ENCODE measurements around the gene CEP55.

Gene CEP55

DNA sequence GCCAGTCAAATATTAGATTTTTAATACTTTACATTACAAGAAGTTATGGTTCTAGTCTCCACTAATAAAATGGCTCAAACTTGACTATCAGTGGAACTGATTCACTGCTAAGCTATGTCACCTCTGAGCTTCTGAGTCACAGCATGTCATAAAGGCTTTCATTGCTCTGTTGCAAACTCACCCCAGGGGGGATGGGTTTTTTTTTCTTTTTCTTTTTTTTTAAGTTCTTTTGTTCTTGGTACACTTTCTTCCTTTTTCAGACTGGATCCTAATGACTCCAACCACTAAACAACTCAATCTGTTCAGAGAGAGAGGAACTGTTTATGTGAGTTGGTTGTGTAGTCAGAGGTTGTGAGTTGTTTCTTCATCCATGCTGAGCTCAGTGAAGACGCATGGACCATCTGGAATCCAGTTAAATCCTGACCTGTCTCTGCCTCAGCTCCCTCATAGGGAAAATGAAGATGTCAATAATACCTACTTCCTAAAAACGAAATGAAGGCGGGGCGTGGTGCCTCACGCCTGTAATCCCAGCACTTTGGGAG is 25.2 kb upstream of the CEP55 start:
- no peak for DNase-seq

DNA sequence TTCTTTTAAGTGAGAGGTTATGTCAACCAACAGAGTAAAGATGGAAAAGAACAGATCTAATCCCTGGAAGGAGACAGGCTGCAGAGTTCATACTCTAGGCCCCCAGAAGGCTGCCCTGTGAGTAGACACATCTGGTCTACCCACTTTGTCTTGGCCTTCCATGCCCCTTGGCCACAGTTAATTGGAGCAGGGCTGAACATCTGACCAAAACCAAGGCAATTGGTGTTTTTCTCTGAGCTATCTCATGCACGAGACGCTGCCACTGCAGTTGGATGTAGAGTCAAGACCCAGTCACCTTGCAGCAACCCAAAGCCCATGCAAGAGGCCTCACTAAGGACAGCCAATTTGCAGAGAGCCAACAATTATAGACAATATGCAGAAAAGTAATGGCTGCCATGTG is 23.3 kb upstream of the CEP55 start:
- no peak for DNase-seq

DNA sequence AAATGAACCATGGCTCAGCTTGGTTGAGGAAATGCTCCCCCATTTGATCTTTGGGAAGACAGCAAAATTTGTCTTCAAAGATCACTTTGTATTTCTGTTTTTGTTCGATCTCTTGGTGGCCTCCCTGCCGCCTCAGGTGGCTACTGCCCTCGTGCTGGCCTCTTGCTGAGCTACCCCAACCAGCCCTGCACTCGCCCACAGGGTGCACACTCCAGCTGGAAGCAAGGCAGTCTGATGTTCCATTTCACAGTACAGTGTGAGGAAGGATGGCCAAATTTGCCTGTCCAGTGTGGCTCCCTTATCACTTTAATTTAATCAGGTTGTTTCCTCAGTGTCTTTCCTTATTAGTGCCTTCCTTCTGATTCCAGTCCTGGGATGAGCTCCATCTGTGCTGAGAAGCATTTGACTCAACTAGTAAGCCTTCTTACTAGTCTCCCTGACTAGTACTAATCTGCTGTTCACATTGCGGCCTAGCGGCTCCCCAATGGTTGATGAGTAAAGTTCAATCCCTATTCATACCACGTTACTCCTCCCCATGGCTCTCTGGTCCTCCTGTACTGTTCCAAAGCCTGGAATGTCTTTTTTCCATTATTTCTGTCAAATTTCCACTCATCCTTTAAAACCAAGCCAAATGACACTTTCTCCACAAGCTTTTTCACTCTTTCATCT is 22.5 kb upstream of the CEP55 start:
- no peak for DNase-seq

DNA sequence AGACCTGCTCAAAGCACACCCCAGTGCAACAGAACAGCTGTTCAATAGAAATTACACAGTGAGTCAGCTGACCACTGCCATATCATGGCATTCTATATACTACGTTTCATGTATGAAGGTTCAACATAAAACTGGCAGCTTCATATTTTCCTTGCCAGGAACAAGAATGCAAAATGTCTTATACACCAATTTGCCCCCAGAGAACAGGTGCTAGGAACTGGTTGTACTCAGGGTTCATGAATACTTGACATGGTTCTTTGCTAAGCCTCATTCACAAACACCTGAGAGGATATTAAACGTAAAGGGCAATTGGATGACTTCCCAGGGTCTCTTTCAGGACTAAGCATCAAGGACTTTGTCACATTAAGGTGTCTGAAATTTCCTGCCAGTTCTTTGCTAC is 21.2 kb upstream of the CEP55 start:
- DNase-seq: no peak

DNA sequence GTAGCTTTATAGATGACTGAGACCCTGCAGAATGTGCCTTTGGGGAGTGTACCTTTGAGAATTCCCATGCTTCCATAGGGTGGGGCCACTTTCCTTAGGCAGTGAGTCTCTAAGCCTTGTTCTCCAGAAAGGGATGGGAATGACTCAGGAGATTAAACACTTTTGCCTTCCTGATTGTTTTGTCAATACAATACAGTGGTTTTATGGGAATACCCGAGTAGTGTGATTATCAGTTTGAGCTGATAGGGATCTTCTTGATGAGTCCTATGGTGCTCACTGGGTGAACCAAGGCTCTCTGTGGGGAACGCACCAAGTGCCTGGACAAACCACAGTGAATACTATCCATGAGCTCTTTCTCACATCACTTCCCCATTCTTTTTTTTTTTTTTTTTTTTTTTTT is 20.5 kb upstream of the CEP55 start:
- DNase-seq: no peak

DNA sequence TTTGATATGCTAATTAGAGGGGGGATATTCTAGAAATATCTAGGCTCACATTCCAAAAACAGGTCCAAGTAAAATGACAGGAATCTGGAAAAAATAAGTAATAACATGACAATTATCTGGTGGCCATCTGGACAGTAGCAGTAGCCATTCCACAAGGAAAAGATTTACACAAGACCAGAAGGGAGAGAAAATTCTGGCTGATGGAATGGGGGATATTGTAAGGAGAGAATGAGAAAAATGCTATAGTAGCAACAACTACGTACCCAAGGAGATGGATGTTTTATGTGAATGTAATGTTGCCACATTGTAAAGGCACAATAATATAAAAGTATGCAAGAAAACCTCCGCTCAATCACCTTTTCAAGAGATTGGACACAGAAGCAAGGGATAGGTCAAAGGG is 19.7 kb upstream of the CEP55 start:
- no peak for DNase-seq

DNA sequence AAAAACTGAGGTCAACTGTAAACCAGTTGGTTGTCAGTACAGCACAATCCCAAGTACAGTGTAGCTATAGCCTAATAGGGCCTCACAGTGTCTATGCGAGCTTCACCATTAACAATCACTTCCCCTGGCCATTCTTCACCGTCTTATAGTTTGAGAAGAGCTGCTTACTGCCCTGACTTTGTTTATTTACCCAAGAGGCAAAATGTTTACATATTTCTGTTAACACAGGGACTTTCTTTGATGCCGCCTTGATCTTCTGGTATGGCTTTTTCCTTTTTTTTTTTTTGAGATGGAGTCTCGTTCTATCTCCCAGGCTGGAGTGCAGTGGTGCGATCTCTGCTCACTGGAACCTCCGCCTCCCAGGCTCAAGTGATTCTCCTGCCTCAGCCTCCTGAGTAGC is 17.5 kb upstream of the CEP55 start:
- DNase-seq: no peak

DNA sequence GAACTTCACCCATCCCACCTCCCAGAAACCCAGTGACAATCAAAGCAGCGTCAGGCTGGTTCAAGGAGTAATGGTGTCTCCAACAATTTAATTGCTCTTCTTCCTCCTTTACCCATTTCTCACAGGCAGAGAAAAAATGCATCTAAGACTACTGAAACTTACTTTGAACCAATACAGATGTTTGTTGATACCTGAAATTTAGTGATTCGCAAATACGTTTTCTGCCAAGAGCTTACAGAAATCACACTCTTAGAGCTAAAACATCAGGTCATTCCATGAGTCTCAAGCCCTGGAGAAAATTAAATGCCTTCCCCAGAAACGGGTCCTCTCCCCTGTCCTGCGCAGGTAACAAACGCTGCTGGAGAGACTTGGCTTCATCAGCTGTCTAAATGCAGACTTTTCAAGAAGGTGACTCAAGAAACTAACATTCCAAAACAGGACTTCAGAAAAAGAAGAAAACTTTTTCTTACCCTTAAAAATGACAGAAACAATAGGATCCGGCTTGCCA is 14.7 kb upstream of the CEP55 start:
- DNase-seq: no peak

DNA sequence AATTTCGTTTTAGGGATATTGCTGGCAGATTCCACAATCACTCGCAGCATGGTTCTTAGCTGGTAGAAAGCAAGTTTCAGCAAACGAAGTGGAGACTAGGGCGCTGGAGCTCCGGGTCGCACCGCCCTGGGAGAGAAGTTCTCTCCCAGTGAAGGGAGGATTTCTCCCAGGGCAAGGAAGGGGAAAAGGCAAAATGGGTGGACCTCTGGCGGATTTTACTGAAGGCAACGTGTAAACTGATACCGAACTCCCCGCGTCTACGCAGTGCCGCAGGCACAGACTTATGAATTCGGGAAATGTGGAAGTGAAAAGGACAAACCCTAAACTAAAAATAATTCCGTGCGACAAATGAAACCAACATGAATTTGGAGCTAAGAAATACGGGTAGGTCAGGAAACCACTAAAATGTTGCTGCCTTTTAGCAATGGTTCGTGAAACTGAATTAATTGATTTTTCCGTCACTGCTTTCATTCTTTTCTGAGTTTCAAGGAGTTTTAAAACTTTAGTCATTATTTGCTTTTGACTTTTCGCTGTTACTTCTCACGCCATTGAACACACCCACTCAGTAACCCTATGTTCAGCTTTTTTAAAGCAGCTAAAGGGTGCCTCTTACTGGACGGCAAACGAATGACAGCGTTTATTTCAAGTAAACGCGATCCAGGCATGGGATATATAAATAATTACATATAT is 14.1 kb upstream of the CEP55 start, which contains the start of gene MYOF:
Gene MYOF (minus strand): TSS at position 190 of the 690 bp plus-strand sequence. CDS start 140 bp downstream, at position 50.
- peak in 1 of 2 experiments; percentile 4 for DNase-seq

DNA sequence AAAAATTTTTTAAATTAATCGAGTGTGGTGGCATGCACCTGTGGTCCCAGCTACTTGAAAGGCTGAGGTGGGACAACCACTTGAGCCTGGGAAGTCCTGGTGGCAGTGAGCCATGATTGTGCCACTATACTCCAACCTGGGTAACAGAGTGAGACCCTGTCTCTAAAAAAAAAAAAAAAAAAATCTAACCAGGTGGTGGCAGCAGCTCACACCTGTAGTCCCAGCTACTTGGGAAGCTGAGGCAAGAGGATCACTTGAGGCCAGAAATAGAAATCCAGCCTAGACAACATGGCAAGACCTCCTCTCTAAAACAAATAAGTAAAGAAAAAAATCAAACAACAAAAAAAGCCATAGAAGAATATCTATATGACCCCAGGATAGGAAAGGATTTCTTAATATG is 10.7 kb upstream of the CEP55 start:
- no peak for DNase-seq

DNA sequence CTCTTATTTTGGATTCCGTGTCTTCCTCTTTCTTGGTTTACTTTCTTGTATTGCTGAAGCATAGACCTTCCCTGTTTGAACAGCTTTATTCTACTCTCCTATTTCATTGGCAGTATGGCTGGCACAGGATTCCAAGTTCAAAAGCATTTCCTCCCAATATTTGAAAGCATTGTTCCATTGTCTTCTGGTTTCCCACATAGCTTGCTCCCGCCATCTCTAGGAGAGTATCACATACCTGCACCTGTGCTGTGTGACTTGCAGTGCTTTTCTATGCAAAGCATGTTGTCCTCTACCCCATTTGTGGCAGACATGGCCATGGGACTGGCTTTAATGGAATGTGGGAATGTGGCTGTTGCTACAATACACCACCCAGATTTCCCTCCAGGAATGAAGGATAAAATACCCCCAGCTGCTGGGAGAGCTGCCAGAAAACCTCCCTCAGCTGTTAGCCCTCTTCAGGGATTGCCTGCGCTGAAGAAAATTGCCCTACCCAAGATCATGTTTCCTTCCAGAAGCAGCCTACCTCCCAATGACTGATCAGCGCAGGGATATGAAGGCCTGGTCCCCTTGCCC is 7.4 kb upstream of the CEP55 start:
- no peak for DNase-seq

DNA sequence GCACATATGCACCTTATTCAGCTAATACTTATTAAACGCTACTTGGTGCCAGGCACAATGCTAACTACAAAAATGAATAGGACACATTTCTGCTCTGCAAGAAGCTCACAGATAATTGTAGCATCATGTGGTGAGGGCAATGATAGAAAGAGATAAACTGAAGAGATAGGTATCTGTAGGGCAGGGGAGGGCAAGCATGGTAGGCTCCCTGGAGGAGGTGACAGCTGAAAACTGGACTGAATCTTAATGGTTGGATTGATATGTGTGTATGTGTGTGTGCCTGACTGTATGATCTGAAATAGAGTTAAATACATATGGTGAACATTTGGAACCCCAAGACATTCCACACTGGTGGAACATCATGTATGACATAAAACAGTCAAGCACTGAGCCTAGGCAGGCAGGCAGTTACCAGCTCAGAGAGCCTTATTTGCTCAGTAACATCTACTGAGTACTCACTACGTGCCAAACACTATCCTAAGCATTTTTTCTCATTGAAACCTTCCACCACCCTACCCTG is 4.8 kb upstream of the CEP55 start:
- DNase-seq: no peak

DNA sequence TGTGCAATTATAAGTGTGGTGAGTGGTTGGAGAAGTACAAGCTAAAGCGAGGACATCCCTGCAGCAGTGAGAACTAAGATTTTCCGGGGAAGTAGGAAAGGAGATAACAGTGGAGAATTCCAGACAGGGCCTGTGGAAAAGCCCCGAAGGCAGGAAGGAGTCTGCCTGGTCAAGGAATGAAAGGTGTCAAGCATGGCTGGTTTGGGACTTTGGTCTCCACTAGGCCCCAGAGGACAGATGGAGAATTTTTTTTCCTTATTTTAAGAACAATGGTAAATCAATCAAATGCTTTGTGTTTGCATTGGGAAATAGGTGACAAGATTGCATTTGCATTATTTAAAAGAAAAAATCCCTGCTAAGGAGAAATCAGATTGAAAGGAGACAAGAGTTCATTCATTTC is 3.2 kb upstream of the CEP55 start:
- DNase-seq: no peak

DNA sequence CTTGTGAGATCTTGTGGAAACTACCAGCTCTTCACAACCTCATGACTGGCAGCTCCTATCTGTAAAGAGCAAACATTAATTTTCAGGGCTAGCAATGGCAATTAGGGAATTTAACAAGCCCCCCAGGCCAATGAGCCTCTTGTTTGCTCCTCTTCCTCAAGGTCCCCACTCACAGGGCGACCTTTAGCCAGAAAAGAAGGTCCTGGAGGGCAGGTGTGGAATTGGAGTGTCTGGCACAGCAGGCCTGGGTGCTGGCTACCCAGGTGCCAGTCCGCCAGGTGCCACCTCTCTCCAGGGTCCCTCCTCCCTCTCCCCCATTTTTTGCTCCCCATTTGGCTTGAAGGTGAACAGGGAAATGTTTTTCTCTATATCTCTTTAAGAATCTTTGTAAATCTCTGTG is 1.9 kb upstream of the CEP55 start:
- DNase-seq: no peak

DNA sequence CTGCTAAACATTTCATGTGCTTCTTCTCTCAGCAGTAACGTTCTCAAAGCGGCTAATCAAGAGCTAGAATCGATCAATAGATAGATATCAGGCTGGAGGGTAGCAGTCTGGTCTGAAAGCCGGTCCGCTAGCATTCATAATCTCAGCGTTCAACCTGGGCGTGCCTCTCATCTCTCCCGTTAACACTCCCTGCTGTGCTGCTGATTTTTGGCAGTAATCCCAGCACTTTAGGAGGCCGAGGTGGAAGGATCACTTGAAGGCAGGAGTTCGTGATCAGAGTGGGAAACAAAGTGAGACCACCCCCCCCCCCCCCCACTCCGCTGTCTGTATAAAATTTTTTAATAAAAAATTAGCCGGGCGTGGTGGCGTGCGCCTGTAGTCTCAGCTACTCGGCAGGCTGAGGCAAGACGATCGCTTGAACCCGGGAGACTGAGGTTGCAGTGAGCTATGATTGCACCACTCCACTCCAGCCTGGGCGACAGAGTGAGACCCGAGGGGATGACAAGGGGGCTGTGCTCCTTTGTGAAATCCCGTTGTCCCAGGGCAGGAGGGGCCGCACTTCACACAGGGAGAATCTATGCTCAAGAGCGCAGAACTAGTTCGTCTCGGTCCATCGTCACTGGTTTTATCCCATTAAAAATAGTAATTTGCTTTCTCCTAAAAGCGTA is 624 bp upstream of the CEP55 start:
- DNase-seq: no peak

DNA sequence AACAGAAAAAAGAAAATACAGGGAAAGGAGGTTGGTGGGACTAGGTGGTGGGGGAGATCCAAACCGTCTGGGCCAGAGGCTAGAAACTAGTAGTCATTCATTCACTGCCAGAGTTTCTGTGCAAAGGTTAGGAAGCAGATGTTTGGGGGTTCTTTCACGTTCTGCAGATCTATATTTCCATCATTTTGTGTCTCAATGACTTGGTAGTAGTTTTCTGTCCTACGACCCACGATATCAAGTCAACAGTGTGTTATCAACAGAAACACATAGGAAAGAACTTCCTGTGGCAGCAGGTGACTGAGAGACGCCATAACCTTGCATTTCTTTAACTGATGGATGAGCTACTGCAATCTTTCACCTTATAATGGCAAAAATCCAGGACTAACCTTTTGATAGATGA is 1.8 kb downstream of the CEP55 start:
- DNase-seq: no peak

DNA sequence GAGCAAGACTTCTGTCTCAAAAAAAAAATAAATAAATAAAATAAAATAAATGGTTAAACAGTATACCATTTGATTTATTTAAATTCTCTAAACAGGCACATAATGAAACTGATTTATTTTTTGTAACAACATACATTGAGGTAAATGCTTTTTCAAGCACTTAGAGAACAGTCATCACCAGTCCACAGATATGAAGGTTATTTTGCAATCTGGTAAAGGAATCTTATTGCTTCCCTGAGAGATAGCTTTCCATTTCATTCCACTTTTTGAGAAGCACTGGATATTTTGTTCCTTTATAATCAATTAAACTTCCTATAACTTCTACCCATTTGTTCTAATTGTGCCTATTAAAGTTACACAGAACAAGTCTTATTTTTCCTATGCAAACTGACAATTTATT is 5.2 kb downstream of the CEP55 start:
- DNase-seq: no peak

DNA sequence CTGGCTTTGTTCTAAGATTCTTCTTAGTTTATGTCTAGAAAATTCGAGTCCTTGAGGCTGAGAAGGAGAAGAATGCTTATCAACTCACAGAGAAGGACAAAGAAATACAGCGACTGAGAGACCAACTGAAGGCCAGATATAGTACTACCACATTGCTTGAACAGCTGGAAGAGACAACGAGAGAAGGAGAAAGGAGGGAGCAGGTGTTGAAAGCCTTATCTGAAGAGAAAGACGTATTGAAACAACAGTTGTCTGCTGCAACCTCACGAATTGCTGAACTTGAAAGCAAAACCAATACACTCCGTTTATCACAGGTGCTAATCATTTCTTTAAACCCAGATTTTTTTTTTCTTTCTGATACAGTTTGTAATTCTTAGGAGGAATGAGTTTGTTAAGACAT is 6.7 kb downstream of the CEP55 start:
- DNase-seq: no peak

DNA sequence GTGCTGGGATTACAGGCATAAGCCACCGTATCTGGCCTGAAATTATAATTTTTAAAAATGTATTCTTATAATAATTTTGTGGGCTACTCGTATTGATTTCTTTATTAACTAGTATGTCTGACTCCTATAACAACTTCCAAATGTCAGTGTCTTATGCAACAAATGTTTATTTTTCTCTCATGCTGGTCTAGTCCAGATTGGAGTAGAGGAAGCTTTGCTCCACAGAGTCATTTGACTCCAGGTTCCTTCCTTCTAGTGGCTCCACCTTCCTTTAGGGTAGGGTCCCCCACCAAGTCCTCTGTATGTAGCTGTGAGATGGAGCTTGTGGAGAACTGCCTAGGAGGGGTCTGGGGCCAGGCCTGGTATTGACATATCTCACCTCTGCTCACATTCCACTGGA is 8.7 kb downstream of the CEP55 start:
- DNase-seq: no peak

DNA sequence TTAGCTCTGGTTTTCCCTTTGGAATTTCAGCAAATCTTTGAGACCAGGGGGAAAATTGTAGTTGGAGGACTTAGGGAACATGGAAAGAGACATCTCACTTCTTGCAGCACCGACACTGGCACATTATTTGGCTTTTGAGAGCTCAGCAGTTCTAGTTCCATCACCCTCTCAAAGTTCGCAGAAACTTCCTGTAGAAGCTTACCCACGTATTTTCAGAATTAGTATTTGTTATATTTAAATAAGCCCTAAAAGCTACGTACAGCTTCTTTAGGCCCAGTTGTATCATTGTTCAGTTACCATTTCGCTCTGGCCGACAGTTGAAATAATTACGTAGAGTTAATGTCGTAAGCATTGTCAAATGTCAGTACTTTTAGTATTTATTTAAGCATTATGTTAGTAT is 13.4 kb downstream of the CEP55 start:
- DNase-seq: no peak

DNA sequence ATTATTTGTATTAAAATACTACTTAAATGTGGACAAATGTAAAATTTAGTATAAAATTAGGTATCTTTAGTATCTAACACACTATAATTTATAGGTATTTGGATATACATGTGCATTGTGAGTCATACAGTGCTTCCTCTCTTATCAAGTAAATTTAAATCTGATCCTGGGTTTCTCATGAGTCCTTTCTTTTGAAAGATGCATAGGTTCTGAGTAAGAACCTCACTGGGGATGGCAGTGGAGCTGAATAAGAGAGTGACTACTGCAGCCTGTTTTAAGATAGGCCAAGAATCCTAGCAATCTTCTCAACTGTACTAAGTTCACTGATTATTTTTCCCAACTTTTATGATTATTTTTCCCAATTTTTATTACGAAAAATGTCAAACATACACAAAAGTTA is 16.2 kb downstream of the CEP55 start:
- DNase-seq: no peak

DNA sequence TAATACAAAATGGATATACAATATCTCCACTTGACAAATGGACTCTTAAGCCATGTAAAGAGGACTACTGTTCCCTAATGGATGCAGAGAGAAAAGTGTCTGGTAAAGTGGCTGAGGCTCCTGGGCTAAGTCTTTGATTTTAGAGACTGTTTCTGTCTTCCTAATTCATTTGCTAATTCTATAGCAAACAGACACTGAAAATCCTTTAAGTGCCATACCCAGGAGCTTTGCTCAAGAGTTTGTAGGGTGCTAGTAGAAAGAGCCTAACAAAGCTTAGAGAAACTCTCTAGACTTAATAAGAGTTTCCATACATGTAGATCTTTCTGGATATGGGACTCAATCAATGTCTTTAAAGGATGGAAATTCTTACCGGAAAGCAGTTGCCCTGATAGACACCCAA is 16.7 kb downstream of the CEP55 start:
- DNase-seq: no peak

DNA sequence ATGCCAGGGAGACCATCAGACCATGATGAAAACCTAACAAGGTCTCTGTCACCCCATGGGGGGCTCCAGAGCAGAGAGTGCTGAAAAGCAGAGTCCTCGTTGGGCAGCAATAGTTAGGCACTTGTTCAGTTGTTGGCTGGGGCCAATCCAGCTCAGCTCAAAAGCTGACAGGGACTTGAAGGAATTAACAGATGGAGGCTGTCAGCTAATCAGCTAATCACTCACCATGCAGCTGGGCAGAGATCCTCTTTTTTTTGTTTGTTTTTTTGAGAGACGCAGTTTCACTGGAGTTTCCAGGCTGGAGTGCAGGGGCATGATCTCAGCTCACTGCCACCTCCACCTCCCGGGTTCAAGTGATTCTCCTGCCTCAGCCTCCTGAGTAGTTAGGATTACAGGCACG is 18.1 kb downstream of the CEP55 start:
- DNase-seq: no peak
